BE2C (cell line): Measurements from ENCODE around the gene GRB7.
"Not testable (repeated sequence)": the region's sequence is repeated elsewhere in the genome, so short reads cannot be mapped to it uniquely, and the experiment has no call there.

Source experiments
- DNase-seq: peaks from one replicate; pipeline ENCODE4 v3.0.0-alpha.2; 2020
- H3K27me3 ChIP-seq: fragments of 250-450 bp; sonication (Bioruptor Pico); 2 replicates; pipeline ENCODE4 v1.5.1; 2020; ENCODE audit warnings: mild to moderate bottlenecking
- H3K36me3 ChIP-seq: fragments of 250-450 bp; sonication (Bioruptor Pico); 2 replicates; pipeline ENCODE4 v1.5.1; 2020; ENCODE audit warnings: mild to moderate bottlenecking
- H3K4me1 ChIP-seq: fragments of 250-450 bp; sonication (Bioruptor Pico); 2 replicates; pipeline ENCODE4 v1.5.1; 2020
- H3K4me3 ChIP-seq: 2 replicates; pipeline ENCODE4 v1.5.1; 2011; ENCODE audit warnings: low read depth, low read length
- H3K9me3 ChIP-seq: fragments of 250-450 bp; sonication (Bioruptor Pico); 2 replicates; pipeline ENCODE4 v1.5.1; 2020
- CTCF ChIP-seq: IDR thresholded peaks from 2 replicates; pipeline ENCODE4 v1.5.1; 2012; ENCODE audit warnings: mild to moderate bottlenecking, low read depth, low read length

GRB7 gene

GRCh38 chr17:39763051-39763820 is 25.5 kb downstream of the GRB7 start:
- TF ChIP-seq CTCF = no peak
- H3K4me3 ChIP-seq = no peak overlapping the region
- no peaks in the 10 kb centered on the region for H3K36me3 ChIP-seq
- DNase-seq = no peak
- no peaks in the 10 kb centered on the region for H3K4me1 ChIP-seq
- peaks cover 13% of the 10 kb centered on the region for H3K9me3 ChIP-seq
- H3K27me3 ChIP-seq = peaks cover 90% of the 10 kb centered on the region

- Histone ChIP-seq H3K9me3 (peaks cover 13% of the 10 kb centered on the region), H3K27me3 (peaks cover 90% of the 10 kb centered on the region)
- not testable (repeated sequence) for H3K4me1 ChIP-seq, H3K4me3 ChIP-seq, DNase-seq, H3K36me3 ChIP-seq
Measured at GRCh38 chr17:39764171-39764570, 26.4 kb downstream of the GRB7 start.

- no peak for TF ChIP-seq CTCF
- H3K36me3 ChIP-seq = no peaks in the 10 kb centered on the region
Measured at GRCh38 chr17:39765175-39765574, 27.4 kb downstream of the GRB7 start.

GRCh38 chr17:39765766-39766165 is 28.0 kb downstream of the GRB7 start:
- Histone ChIP-seq H3K27me3 (peaks cover 87% of the 10 kb centered on the region), H3K4me1 (no peaks in the 10 kb centered on the region), H3K4me3 (no peak overlapping the region), H3K36me3 (no peaks in the 10 kb centered on the region), H3K9me3 (peaks cover 13% of the 10 kb centered on the region)
- no peak for TF ChIP-seq CTCF
- no peak for DNase-seq

More at GRCh38 chr17:39765175-39765574, 27.4 kb downstream of the GRB7 start:
- Histone ChIP-seq H3K27me3 (peaks cover 91% of the 10 kb centered on the region), H3K4me3 (no peak overlapping the region), H3K4me1 (no peaks in the 10 kb centered on the region), H3K9me3 (peaks cover 13% of the 10 kb centered on the region)
- no peak for DNase-seq

GRCh38 chr17:39767147-39767546 is 29.4 kb downstream of the GRB7 start:
- H3K27me3 ChIP-seq = peaks cover 79% of the 10 kb centered on the region
- H3K9me3 ChIP-seq = peaks cover 13% of the 10 kb centered on the region
- H3K36me3 ChIP-seq = no peaks in the 10 kb centered on the region
- no peaks in the 10 kb centered on the region for H3K4me1 ChIP-seq
- no peak for DNase-seq
- no peak for TF ChIP-seq CTCF
- no peak overlapping the region for H3K4me3 ChIP-seq

- DNase-seq = no peak
- H3K36me3 ChIP-seq = no peaks in the 10 kb centered on the region
- H3K4me3 ChIP-seq = no peak overlapping the region
Measured at GRCh38 chr17:39769974-39770587, 32.3 kb downstream of the GRB7 start.

More at GRCh38 chr17:39769974-39770587, 32.3 kb downstream of the GRB7 start:
- no peak for TF ChIP-seq CTCF
- H3K4me1 ChIP-seq = no peaks in the 10 kb centered on the region
- peaks cover 81% of the 10 kb centered on the region for H3K27me3 ChIP-seq
- peaks cover 13% of the 10 kb centered on the region for H3K9me3 ChIP-seq
